Lower leg skin (tissue), 4 donors: ENCODE results near the gene PCCA. TPM values are rescaled to one million over a fixed set of nuclear protein-coding genes. Genes with fewer than 3 reads are reported as not detected.

Experiments used
- DNase-seq, 2 donors: peaks; one replicate each; pipeline ENCODE4 v3.0.0-alpha.2; 2019; ENCODE audit warnings: low spot score in 2 of 2
- H3K4me3 ChIP-seq: fragments of 200-600 bp; sonication (generic); 2 replicates; pipeline ENCODE4 v1.5.1; 2017; ENCODE audit warnings: mild to moderate bottlenecking, low read depth; ENCODE audit not compliant: poor library complexity, severe bottlenecking
- POLR2A ChIP-seq, 2 donors: fragments of 450-650 bp; IDR thresholded peaks; one replicate each; pipeline ENCODE4 v1.6.1; 2016 to 2017; ENCODE audit warnings: antibody characterized with exemption in 2 of 2, mild to moderate bottlenecking in 1 of 2, moderate library complexity in 1 of 2
- WGBS, 2 donors: methylation state at CpG; one replicate each; pipeline ENCODE4 v1.1.5; 2018; 5-methylcytosine and 5-hydroxymethylcytosine counted together
- intact Hi-C: fragments of 100-400 bp; cut with DNase I; formaldehyde crosslinking; loops from one replicate; pipeline ENCODE4 v1.15.0; 2023; ENCODE audit warnings: low total_unique reads
- total RNA-seq, 4 donors: library from RNA; depleted of rRNA; stranded (reverse); fragments of >200 nt; gene quantifications; one replicate each; pipeline ENCODE4 v1.1.0, GENCODE V29; 2016
- TF ChIP-seq, protein P1 (sequence below), 3 donors: fragments of 450-650 bp; IDR thresholded peaks; one replicate each; pipeline ENCODE4 v1.5.1; 2016; ENCODE audit warnings: antibody characterized with exemption in 3 of 3, mild to moderate bottlenecking in 3 of 3, moderate library complexity in 2 of 3

Gene PCCA
- total RNA-seq, 4 donors from 2014 or later: 24.3 to 34.2 (median 26.2) TPM

DNA sequence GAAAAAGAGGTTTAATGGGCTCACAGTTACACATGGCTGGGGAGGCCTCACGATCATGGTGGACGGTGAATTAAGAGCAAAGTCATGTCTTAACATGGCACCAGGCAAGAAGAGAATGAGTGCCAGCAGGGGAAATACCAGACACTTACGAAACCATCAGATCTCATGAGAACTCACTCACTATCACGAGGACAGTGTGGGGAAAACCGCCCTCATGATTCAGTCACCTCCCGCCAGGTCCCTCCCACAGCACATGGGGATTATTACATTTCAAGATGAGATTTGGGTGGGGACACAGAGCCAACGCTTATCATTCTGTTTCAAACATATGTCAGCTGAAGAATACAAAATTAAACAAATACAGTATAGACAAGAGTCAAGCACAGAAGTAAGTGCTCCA, 165.1 kb downstream of the PCCA start:
- DNase-seq: no peak
- H3K4me3 ChIP-seq: no peak overlapping the region
- TF ChIP-seq, protein P1, sequence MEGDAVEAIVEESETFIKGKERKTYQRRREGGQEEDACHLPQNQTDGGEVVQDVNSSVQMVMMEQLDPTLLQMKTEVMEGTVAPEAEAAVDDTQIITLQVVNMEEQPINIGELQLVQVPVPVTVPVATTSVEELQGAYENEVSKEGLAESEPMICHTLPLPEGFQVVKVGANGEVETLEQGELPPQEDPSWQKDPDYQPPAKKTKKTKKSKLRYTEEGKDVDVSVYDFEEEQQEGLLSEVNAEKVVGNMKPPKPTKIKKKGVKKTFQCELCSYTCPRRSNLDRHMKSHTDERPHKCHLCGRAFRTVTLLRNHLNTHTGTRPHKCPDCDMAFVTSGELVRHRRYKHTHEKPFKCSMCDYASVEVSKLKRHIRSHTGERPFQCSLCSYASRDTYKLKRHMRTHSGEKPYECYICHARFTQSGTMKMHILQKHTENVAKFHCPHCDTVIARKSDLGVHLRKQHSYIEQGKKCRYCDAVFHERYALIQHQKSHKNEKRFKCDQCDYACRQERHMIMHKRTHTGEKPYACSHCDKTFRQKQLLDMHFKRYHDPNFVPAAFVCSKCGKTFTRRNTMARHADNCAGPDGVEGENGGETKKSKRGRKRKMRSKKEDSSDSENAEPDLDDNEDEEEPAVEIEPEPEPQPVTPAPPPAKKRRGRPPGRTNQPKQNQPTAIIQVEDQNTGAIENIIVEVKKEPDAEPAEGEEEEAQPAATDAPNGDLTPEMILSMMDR (IDR thresholded peaks at IDR 0.05): no peak
- TF ChIP-seq POLR2A (IDR thresholded peaks at IDR 0.05): no peak
- WGBS, 2 donors: 89 to 93% methylated on average over 7 of the region's 7 CpGs
- intact Hi-C loops: no loop called here

DNA sequence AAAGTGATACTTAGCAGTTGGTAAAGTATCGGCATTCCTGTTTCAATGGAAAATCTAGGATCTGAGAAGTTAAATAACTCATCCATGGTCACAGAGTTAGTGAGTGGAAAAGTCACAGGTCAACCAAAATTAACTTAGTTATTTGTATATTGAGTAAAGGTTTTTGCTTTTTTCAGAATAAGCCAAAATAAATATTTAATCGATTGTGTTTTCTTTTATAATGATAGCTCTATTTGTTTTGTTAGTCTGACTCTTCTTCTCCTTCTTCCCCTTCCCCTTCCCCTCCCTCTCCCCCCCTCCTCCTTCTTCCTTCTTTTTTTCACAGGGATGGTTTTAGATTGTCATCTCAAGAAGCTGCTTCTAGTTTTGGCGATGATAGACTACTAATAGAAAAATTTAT, 173.5 kb downstream of the PCCA start:
- WGBS, 2 donors: 96 to 97% methylated on average over 3 of the region's 3 CpGs
- TF ChIP-seq POLR2A (IDR thresholded peaks at IDR 0.05): no peak
- TF ChIP-seq, protein P1 (IDR thresholded peaks at IDR 0.05): no peak
- no peak for DNase-seq
- H3K4me3 ChIP-seq: no peak overlapping the region
- intact Hi-C loops: no loop called here

DNA sequence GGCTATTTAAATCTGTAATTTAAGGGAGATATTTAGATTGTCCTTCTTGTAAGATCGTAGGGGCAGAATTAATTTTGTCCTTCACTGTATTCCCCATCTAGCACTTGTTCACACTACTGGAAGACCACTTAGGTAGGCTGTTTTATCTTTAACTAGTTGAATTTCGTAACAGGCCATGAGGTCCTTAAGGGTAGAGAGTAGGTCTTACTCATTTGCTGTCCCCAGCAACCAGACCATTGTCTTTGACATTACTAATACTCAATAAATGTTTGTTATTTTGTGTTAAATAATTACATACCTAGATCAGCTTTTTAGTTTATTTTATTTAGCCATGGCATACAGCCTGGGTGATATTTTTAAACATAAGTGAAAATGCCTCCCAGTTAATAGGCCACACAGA, 177.1 kb downstream of the PCCA start:
- intact Hi-C loops: no loop called here
- H3K4me3 ChIP-seq: no peak overlapping the region
- DNase-seq: no peak
- WGBS, 2 donors: 96 to 97% methylated on average over 2 of the region's 2 CpGs
- TF ChIP-seq, protein P1 (IDR thresholded peaks at IDR 0.05): no peak
- no peak for TF ChIP-seq POLR2A (IDR thresholded peaks at IDR 0.05)

DNA sequence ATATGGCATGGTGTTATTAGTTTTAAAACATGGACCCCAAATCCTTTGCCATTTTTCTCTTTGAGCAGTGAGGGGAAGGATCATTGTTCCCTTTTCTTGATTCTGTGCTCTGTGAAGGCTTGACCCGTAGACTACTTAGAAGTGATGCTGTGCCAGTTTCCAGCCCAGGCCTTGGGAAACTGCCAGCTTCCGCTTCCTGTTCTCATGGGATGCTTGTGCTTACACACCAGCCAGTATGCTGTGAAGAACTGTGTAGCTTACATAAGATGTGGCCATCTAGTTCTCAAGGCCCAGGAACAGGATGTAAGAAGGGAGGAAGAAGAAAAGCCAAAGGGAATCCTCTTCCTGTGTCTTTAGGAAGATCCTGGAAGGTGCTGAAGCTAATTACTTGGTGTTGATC, 180.9 kb downstream of the PCCA start:
- intact Hi-C loops: no loop called here
- TF ChIP-seq, protein P1 (IDR thresholded peaks at IDR 0.05): no peak
- no peak for TF ChIP-seq POLR2A (IDR thresholded peaks at IDR 0.05)
- no peak overlapping the region for H3K4me3 ChIP-seq
- WGBS, 2 donors: 31 to 65% methylated on average over 2 of the region's 2 CpGs
- DNase-seq: peak; percentile 47 to 89

DNA sequence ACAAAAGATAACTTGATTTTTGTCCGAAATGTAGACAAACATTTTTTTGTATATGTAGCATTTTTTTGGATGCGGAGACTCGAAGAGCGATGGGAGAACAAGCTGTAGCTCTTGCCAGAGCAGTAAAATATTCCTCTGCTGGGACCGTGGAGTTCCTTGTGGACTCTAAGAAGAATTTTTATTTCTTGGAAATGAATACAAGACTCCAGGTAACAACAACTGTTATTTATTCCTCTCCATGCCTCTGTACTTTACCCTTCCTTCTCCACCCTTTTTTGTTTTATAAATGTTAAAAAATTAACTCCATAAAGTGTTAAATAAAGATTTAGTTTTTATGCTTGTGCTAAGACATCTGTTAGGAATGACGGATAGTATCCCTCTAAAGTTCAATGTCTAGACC, 184.2 kb downstream of the PCCA start:
- intact Hi-C loops: no loop called here
- TF ChIP-seq, protein P1 (IDR thresholded peaks at IDR 0.05): no peak
- TF ChIP-seq POLR2A (IDR thresholded peaks at IDR 0.05): no peak

DNA sequence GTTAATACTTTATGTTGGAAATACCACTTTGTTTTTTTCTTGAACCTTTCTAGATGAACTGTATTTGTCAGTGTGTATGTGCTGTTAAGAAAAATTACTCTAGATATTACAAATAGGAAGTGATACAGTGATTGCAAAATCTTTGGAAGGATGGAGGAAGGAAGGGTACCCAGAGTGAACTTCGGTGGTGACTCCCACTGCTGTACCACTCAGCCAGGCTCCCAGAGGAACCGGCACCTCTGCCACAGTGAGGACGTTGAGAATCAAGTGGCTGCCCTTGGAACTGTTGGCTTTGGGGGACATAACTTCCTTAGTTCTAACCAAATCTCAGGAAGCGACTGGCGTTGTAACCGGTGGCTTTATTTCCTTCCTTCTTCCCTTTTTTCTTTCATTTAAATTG, 184.7 kb downstream of the PCCA start:
- H3K4me3 ChIP-seq: no peak overlapping the region
- intact Hi-C loops: no loop called here
- TF ChIP-seq, protein P1 (IDR thresholded peaks at IDR 0.05): no peak
- no peak for TF ChIP-seq POLR2A (IDR thresholded peaks at IDR 0.05)
- whole genome bisulfite sequencing, 2 donors: 76 to 84% methylated on average over 6 of the region's 6 CpGs
- DNase-seq: no peak

More for the DNA sequence above, 184.2 kb downstream of the PCCA start:
- WGBS, 2 donors: 92 to 95% methylated on average over 6 of the region's 6 CpGs
- DNase-seq: no peak
- H3K4me3 ChIP-seq: no peak overlapping the region
